HG03442 (cell line): Measurements from ENCODE around the gene KATNBL1.

Source experiments
- ATAC-seq: cut with Tn5 transposase; IDR thresholded peaks from one replicate; pipeline ENCODE4 v1.9.1; 2021; ENCODE audit warnings: mild to moderate bottlenecking, moderate library complexity; ENCODE audit not compliant: unreplicated experiment

Gene KATNBL1

DNA sequence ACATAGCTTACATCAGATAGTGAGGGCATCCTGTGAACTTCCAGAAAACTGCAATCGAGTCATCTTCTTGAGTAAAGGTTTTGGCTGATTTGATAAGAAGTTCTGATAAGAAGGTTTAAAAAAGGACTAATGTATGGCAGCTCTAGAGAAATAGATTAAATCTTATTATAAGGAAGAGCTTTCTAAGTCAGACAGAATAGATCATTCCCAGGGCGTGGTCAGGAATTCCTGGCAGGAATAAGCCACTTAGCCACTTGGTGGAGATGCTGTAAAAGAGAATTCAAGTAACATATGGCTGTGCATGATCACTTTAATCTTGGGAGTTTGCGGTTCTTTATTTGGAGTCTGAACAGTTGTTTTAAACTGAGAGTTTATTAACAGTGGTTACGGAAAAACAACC, 90.6 kb downstream of the KATNBL1 start:
- no peak for ATAC-seq

DNA sequence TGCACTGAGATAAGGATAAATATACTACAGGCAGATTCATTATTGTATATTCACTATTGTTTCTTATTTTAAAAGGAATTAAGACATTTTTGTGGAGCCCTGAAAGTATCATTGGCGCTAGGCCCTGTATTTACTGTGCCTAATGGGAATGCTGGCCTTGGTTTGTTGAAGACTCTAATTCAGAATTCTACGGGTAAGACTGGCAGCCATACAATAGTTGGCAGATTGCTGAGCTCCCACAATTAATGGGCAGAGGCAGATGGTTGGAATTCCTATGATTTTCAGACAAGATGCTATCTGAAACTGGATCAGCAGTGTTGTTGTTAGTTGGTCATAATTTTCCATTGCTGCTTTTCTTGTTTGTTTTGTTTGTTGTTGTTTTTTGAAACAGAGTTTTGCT, 93.3 kb downstream of the KATNBL1 start:
- no peak for ATAC-seq

DNA sequence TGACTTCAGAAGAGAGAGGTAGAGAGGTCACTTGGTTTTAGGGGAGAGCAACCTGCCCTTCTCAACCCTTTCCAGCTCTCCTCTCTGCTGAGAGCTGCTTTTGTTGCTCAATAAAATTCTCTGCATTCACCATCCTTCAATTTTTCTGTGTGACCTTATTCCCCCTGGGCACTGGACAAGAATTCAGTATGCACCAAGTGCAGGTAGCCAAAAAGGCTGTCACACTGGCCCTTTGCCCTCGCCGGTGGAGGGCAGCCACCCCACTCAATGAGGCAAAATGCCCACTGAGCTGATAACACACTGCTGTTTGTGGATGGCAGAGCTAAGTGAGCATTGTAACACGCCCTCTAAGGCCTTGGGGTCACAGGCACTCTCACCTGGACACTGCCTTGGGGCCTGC, 95.2 kb downstream of the KATNBL1 start:
- no peak for ATAC-seq

DNA sequence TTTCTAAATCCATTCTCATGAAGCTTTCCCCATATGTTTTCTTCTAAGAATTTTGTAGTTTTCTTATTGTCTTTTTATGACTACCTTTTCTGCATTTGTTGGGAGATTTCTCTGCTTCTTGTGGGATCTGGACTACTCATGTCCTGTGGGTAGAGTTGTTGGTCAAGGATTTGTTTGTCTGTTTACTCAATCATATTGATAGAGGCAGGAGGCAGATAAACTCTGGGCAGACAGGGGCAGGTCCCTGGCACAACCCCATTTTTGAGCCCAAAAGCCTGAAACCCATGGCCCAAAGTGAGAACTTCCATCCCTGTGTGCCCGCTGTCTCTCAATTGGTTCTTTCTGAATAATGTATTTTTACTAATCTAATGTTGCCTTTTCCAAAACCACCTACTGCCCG, 95.7 kb downstream of the KATNBL1 start:
- no peak for ATAC-seq

DNA sequence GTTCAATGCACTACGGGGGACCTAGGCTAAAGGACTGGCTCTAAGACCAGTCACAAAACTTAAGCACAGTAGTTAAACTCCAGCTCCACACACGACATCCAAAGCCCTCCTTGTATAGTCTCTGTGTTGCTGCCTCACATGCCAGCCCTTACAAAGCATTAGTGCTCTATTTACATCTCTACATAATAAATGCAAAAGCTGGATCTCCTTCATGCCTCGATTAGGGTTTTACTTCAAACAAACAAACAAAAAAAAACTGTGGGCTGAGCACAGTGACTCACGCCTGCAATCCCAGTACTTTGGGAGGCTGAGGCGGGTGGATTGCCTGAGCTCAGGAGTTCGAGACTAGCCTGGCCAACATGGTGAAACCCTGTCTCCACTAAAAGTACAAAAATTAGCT, 98.4 kb downstream of the KATNBL1 start:
- ATAC-seq: no peak

DNA sequence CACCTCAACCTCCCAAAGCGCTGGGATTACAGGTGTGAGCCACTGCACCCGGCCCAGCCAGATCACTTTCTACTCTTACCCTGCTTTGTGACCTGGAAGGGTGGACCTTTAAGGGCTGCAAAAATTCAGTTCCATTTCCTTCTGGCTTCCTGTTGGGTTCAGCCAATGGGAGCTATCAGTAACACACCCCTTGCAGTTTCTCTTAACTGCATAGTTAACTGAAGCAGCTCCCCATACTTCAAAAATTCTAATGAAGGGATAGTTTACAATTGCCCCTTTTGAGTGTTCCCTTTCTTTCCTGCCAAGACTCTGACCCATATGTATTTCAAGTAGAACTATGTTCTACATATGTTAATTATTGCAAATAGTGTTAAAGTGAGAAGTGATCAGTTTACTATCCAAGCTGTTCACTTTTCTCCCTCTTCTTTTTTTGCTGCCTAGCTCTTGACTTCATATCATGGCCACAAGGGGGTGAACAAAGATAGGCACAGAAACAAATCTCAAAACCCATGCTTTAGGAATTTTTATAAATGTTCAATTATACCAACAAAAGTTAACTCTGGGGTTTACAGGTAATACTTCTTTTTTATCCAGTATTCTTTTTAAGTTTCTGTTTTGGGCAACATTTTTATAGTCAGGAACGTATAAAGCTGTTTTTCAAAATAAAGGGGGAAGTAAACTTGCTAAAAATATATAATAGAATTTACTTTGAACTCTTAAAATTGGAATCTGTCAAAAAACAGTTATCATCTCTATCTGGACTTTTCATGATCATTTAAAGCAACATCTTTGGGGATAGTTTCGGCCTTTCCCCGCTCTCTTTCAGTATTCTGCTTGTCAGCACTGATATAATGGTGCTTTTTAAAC, 99.9 kb downstream of the KATNBL1 start:
- ATAC-seq: no peak

DNA sequence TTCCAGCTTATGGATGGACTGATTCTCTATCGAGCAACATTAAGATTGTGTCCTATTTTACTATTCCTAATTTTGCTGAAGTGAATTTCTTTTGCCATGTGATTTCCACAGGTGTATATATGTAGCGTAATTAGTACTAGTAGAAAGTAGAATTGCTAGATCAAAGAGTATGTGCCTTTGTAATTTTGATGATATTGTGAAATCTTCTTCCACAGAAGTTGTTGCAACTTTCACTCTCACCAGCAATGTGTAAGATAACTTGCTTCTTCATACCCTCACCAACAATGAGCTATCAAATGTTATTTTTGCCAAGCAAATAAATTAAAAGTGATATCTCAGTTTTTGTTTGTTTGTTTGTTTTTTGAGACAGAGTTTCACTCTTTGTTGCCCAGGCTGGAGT, 102.6 kb downstream of the KATNBL1 start:
- ATAC-seq: no peak

DNA sequence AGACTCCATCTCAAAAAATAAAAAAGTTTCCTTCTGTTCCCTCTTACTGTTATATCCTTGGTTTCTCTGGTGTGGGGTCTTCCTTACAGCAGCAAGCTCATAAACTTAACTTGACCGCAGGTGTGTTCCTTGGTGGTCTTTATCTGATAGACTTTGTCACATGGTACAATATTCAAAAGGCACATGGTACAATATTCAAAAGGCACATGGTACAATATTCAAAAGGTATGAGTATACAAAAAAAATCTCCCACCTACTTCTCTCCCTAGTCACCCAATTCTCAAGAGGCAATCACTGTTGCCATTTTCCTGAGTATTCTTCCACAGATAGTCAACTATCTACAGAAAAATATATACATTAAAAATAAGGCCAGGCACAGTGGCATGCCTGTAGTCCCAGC, 103.5 kb downstream of the KATNBL1 start:
- ATAC-seq: no peak

DNA sequence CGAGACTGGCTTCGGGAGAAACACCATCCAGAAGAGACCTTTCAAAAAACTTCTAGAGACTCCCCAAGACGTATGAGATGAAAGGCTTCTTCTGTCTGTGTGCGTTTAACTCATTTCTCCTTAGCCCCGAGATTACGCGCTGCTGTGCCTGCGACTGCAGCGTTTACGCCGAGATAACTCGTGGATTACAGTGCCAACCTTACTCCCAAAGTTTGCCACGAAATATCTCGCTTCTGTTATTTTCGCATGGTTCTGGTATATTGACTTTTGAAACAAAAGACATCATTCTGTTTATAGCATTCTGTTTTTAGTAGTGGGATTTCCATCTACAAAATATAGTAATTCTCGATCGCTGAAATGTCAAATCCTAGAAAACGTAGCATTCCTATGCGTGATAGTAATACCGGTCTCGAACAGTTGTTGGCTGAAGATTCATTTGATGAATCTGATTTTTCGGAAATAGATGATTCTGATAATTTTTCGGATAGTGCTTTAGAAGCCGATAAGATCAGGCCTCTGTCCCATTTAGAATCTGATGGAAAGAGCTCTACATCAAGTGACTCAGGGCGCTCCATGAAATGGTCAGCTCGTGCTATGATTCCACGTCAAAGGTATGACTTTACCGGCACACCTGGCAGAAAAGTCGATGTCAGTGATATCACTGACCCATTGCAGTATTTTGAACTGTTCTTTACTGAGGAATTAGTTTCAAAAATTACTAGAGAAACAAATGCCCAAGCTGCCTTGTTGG, 107.5 kb downstream of the KATNBL1 start:
- ATAC-seq: no peak

DNA sequence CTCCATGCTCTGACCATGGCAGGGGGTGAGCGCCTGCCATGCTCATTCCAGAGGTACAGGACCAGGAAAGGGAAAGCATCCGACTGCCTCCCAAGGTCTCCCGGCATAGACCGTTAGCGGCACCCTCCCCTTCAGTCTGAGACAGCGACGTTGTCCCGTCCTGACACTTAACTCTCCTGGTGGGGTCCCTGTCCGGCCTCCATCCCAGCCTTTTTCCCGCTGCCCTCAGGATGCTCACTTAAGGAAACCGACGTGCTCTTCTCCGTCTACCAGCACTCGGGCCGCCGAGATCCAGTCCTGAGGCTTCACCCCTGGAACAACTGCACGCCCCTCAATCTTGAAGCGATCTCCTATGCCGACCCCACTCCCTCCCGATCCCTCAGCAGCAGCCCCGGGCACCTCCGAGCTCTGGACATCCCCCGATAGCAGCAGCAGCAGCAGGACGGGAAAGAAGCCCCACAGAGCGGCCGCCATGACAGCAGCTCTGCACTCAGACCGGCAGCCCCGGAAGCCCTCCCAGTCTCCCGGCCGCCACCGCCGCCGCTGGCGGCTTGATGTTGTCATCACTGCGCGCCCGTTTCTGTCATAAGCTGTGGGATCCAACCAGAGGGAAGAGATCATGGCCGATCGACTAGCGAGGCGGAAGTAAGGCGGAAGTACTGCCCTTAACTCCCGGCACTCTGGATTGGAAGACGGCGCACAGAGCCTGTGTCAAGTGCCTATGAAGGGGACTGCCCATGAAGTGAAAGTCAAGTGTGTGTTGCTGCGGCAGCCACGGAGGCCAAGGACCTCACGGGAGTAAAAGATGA, 108.3 kb downstream of the KATNBL1 start, which contains the start of the genes EMC7 and PGBD4:
Gene EMC7, minus strand, starts transcription at position 497 of the 809 bp plus-strand sequence. Its CDS starts 23 bp downstream, at position 474.
Gene PGBD4, plus strand, starts transcription at position 718 of the 809 bp plus-strand sequence. CDS start 449 bp downstream, outside the sequence.
- ATAC-seq: peak; percentile 98

DNA sequence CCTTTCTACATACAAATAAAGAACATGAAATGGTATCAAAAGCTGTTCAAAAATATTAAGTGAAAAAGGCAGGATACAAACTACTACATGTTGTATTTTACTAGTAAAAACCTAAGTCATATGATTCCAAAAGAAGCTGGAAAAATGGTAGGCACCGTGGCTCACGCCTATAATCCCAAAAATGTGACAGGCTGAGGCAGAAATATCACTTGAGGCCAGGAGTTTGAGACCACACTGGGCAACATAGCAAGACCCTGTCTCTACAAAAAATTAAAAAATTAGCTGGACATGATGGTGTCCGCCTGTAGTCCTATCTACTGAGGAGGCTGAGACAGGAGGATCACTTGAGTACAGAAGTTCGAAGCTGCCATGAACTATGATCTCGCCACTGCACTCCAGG, 110.0 kb downstream of the KATNBL1 start:
- ATAC-seq: no peak
